Spleen (tissue), 7 donors: Measurements from ENCODE around the gene MLH3.

Source experiments
- POLR2A ChIP-seq, 3 donors: fragments of 450-650 bp; IDR thresholded peaks; one replicate each; pipeline ENCODE4 v1.5.1; 2017; ENCODE audit warnings: antibody characterized with exemption in 3 of 3, mild to moderate bottlenecking in 1 of 3
- POLR2AphosphoS5 ChIP-seq, 3 donors: sonication (generic); formaldehyde crosslinking; IDR thresholded peaks; one replicate each; pipeline ENCODE4 v1.5.1; 2017; ENCODE audit warnings: antibody characterized with exemption in 3 of 3
- TF ChIP-seq, protein P1 (sequence below), 11 experiments: fragments of 200-600 bp in 7 of 11; fragments of 450-650 bp in 4 of 11; sonication (generic) in 4 of 11; IDR thresholded peaks in 8 of 11; conservative IDR thresholded peaks in 3 of 11; 1 replicate in 7 of 11; 2 replicates in 4 of 11; pipeline versions ENCODE4 v1.4.0 to v1.8.0; 2016 to 2021; ENCODE audit warnings: antibody characterized with exemption in 11 of 11, inconsistent platforms in 4 of 11, mild to moderate bottlenecking in 1 of 11
- donor health status: DM: no; HTN: no; CAD: no; lungs with moderate emphysema.
- donor health status: DM: no; HTN: no; CAD: no.
- donor health status: DM: no; HTN: no; CAD: no.

DNA sequence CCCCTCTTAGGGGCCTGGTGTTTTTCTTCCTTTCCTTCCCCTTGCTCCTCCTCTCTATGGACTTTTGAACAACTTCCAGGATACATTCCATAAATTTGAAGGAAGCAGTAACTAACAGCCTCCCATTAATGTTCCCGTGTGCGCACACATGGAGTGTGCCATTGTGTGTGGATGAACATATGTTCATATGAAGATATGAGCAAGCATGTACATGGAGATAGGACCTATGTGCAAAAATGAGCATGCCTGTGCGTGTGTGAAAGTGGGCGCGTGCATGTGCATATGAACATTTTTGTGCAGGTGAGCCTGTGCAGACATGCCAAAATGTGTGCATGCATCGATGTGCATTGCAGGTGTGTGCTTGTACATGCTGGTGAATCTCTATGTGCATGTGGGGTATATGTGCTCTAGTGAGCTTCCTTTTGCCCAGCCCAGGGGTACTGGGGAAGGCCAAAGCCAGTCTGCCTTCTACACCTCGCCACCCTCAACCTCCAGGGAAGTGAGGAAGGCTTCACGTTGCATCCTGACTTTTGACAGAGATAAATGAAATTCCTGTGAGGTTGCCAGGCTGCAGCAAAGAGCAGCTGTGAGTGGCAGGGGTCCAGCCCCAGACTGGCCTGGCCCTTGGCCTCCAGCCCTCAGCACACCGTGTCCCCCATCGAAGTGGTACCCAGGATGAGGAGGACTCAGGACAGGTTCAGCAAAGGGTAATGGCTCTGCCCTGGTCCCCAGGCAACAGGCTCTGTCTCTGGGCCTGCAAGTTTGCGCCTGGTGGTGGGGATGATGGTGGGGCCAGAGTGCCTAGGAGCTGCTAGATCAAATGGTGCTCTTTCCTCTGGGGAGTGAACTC is 74.8 kb downstream of the MLH3 start:
- TF ChIP-seq POLR2A (IDR thresholded peaks at IDR 0.05) (no peak), POLR2AphosphoS5 (IDR thresholded peaks at IDR 0.05) (no peak)
- TF ChIP-seq, protein P1, sequence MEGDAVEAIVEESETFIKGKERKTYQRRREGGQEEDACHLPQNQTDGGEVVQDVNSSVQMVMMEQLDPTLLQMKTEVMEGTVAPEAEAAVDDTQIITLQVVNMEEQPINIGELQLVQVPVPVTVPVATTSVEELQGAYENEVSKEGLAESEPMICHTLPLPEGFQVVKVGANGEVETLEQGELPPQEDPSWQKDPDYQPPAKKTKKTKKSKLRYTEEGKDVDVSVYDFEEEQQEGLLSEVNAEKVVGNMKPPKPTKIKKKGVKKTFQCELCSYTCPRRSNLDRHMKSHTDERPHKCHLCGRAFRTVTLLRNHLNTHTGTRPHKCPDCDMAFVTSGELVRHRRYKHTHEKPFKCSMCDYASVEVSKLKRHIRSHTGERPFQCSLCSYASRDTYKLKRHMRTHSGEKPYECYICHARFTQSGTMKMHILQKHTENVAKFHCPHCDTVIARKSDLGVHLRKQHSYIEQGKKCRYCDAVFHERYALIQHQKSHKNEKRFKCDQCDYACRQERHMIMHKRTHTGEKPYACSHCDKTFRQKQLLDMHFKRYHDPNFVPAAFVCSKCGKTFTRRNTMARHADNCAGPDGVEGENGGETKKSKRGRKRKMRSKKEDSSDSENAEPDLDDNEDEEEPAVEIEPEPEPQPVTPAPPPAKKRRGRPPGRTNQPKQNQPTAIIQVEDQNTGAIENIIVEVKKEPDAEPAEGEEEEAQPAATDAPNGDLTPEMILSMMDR (IDR thresholded peaks at IDR 0.05 in 8 of 11, conservative IDR thresholded peaks at IDR 0.05 in 3 of 11) = no peak
